ENCODE measurements around the gene ZKSCAN5. TPM values are rescaled to one million over a fixed set of nuclear protein-coding genes. Genes with fewer than 3 reads are reported as not detected.

The ZKSCAN5 gene
- total RNA-seq, 4 donors from 2014 or later: 9.6 to 11.2 (median 10.5) TPM

DNA sequence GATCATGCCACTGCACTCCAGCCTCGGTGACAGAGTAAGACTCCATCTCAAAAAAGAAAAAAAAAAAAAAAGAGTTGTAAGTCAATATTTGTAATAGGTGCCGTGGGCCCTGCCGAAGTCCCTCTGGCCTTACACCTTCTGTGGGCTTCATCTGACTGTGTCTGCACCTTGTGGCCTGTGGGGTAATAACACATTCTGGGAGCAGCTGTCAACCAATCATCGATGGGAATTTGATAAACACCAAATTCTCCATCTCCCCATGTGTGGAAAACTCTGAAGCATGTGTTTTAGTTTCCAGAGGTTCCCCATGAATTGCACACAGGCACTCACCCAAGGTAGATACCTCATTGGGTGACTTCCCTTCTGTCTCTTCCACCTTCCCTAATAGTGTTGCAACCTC, 15.2 kb upstream of the ZKSCAN5 start:
- TF ChIP-seq CTCF (IDR thresholded peaks at IDR 0.05): no peak
- TF ChIP-seq EP300 (IDR thresholded peaks at IDR 0.05): no peak
- TF ChIP-seq POLR2A (IDR thresholded peaks at IDR 0.05; ENCODE audit: low read depth): no peak
- no peak for TF ChIP-seq POLR2AphosphoS5 (IDR thresholded peaks at IDR 0.05)
- no peak overlapping the region for H3K27ac ChIP-seq (replicated peaks in 1 of 4)
- H3K4me1 ChIP-seq: no peaks in the 10 kb centered on the region
- H3K9me3 ChIP-seq: peaks cover 6 to 12% (median 12%) of the 10 kb centered on the region in 4 donors
- no peak overlapping the region for H3K4me3 ChIP-seq
- no peak for DNase-seq (ENCODE audit: extremely low spot score)
- no peaks in the 10 kb centered on the region for H3K27me3 ChIP-seq
- peaks cover 12 to 55% (median 43%) of the 10 kb centered on the region in 4 donors for H3K36me3 ChIP-seq
- intact Hi-C loops (cut with DNase I): no loop called here
- 93% methylated on average over 4 of the region's 4 CpGs for WGBS

GRCh38 chr7:99490878-99491277, 13.6 kb upstream of the ZKSCAN5 start:
- 75% methylated on average over 3 of the region's 3 CpGs for WGBS
- no peak for DNase-seq (ENCODE audit: extremely low spot score)
- no peaks in the 10 kb centered on the region for H3K4me1 ChIP-seq
- H3K9me3 ChIP-seq: peaks cover 6 to 25% (median 20%) of the 10 kb centered on the region in 4 donors
- no peaks in the 10 kb centered on the region for H3K27me3 ChIP-seq
- H3K36me3 ChIP-seq: peaks cover 26 to 60% (median 49%) of the 10 kb centered on the region in 4 donors
- no peak overlapping the region for H3K4me3 ChIP-seq
- intact Hi-C loops (cut with DNase I): no loop called here
- no peak for TF ChIP-seq EP300 (IDR thresholded peaks at IDR 0.05)
- no peak for TF ChIP-seq POLR2AphosphoS5 (IDR thresholded peaks at IDR 0.05)
- TF ChIP-seq CTCF (IDR thresholded peaks at IDR 0.05): no peak
- TF ChIP-seq POLR2A (IDR thresholded peaks at IDR 0.05; ENCODE audit: low read depth): no peak
- no peak overlapping the region for H3K27ac ChIP-seq (replicated peaks in 1 of 4)

- WGBS: 97% methylated on average over 6 of the region's 6 CpGs
- Histone ChIP-seq H3K9me3 (peaks cover 6 to 25% (median 20%) of the 10 kb centered on the region in 4 donors), H3K27me3 (no peaks in the 10 kb centered on the region), H3K4me3 (no peak overlapping the region), H3K4me1 (peaks cover 15 to 26% (median 18%) of the 10 kb centered on the region in 4 donors), H3K27ac (replicated peaks in 1 of 4) (no peak overlapping the region), H3K36me3 (peaks cover 33 to 77% (median 65%) of the 10 kb centered on the region in 4 donors)
- intact Hi-C loops (cut with DNase I): no loop called here
- no peak for DNase-seq (ENCODE audit: extremely low spot score)
- TF ChIP-seq CTCF (IDR thresholded peaks at IDR 0.05): no peak
- no peak for TF ChIP-seq EP300 (IDR thresholded peaks at IDR 0.05)
- TF ChIP-seq POLR2AphosphoS5 (IDR thresholded peaks at IDR 0.05): no peak
- TF ChIP-seq POLR2A (IDR thresholded peaks at IDR 0.05; ENCODE audit: low read depth): no peak
These were observed 10.6 kb upstream of the ZKSCAN5 start for GRCh38 chr7:99493823-99494222.

GRCh38 chr7:99497766-99498545, 6.5 kb upstream of the ZKSCAN5 start:
- peaks cover 33 to 56% (median 52%) of the 10 kb centered on the region in 4 donors for H3K36me3 ChIP-seq
- peaks cover 26 to 44% (median 33%) of the 10 kb centered on the region in 4 donors for H3K4me1 ChIP-seq
- no peaks in the 10 kb centered on the region for H3K27me3 ChIP-seq
- no peak overlapping the region for H3K27ac ChIP-seq (replicated peaks in 1 of 4)
- WGBS: 81% methylated on average over 6 of the region's 6 CpGs
- peaks cover 6 to 25% (median 20%) of the 10 kb centered on the region in 4 donors for H3K9me3 ChIP-seq
- peak overlapping the region; percentile 68 to 95 (median 80) for H3K4me3 ChIP-seq
- no peak for DNase-seq (ENCODE audit: extremely low spot score)
- intact Hi-C loops (cut with DNase I): loop anchor here (2.0 kb wide), 1 partner anchor 25 kb away; the partner anchor contains the start of gene ZNF789
- TF ChIP-seq EP300 (IDR thresholded peaks at IDR 0.05) (no peak), POLR2AphosphoS5 (IDR thresholded peaks at IDR 0.05) (no peak), CTCF (IDR thresholded peaks at IDR 0.05) (no peak), POLR2A (IDR thresholded peaks at IDR 0.05; ENCODE audit: low read depth) (no peak)

Data from esophagus muscularis mucosa (tissue), 4 donors.